Naive thymus-derived CD8-positive, alpha-beta T cell (primary cell): Measurements from ENCODE around the gene CTIF. TPM values are rescaled to one million over a fixed set of nuclear protein-coding genes. Genes with fewer than 3 reads are reported as not detected.

Experiments used
- ATAC-seq, 2 donors: fragments of 150-1000 bp; cut with Tn5 transposase in 1 of 2; sonication (Bioruptor Pico), chemical (Tn5 transposase) in 1 of 2; 1 replicate in 1 of 2; 2 replicates in 1 of 2; pipeline ENCODE4 v1.10.0; 2021; ENCODE audit warnings: mild to moderate bottlenecking in 2 of 2, moderate library complexity in 2 of 2
- POLR2A ChIA-PET: fragments of 350-600 bp; sonication (Branson Sonifier 250); formaldehyde crosslinking; loops from one replicate; lab custom pipeline; 2021; ENCODE audit warnings: antibody characterized with exemption; lab: Charles Lee
- DNase-seq, 10 donors: peaks; one replicate each; pipeline versions ENCODE4 v3.0.0 to v3.0.0-alpha.2; 2020 to 2022
- H3K27ac Mint-ChIP-seq, 10 donors: one replicate each; pipeline ENCODE4 v1.8.0; 2020 to 2022; ENCODE audit warnings: mild to moderate bottlenecking in 10 of 10, mixed read lengths in 10 of 10, moderate library complexity in 4 of 10, inconsistent platforms in 1 of 10
- H3K27me3 Mint-ChIP-seq, 5 donors: one replicate each; pipeline ENCODE4 v1.8.0; 2021 to 2022; ENCODE audit warnings: mixed read lengths in 5 of 5
- H3K36me3 Mint-ChIP-seq, 3 donors: one replicate each; pipeline ENCODE4 v1.8.0; 2020 to 2022; ENCODE audit warnings: mixed read lengths in 3 of 3, mild to moderate bottlenecking in 2 of 3, inconsistent platforms in 1 of 3
- H3K4me1 Mint-ChIP-seq, 4 donors: one replicate each; pipeline ENCODE4 v1.8.0; 2021 to 2022; ENCODE audit warnings: mixed read lengths in 4 of 4
- H3K4me3 Mint-ChIP-seq, 10 donors: one replicate each; pipeline ENCODE4 v1.8.0; 2020 to 2022; ENCODE audit warnings: mild to moderate bottlenecking in 10 of 10, mixed read lengths in 10 of 10, moderate library complexity in 6 of 10, inconsistent platforms in 1 of 10
- H3K9me3 Mint-ChIP-seq, 9 donors: one replicate each; pipeline ENCODE4 v1.8.0; 2020 to 2022; ENCODE audit warnings: mixed read lengths in 9 of 9, mild to moderate bottlenecking in 3 of 9, inconsistent platforms in 1 of 9, moderate library complexity in 1 of 9
- polyA plus RNA-seq, 3 donors: library from polyadenylated mRNA; unstranded; fragments of 300-500 nt; fragmentation: Illumina TruSeq; gene quantifications; one replicate each; pipeline ENCODE4 v1.2.3, GENCODE V29; 2021
- total RNA-seq, 8 experiments: library from RNA in 2 of 8; stranded (reverse) in 2 of 8; gene quantifications; one replicate each; pipeline ENCODE4 v1.2.3 and lab custom pipeline; 2021 to 2026

Gene CTIF
- total and polyA plus RNA-seq, 5 experiments from 2014 or later, result 0.06 to 3.4 (median 2.0) TPM; not detected in 2

DNA sequence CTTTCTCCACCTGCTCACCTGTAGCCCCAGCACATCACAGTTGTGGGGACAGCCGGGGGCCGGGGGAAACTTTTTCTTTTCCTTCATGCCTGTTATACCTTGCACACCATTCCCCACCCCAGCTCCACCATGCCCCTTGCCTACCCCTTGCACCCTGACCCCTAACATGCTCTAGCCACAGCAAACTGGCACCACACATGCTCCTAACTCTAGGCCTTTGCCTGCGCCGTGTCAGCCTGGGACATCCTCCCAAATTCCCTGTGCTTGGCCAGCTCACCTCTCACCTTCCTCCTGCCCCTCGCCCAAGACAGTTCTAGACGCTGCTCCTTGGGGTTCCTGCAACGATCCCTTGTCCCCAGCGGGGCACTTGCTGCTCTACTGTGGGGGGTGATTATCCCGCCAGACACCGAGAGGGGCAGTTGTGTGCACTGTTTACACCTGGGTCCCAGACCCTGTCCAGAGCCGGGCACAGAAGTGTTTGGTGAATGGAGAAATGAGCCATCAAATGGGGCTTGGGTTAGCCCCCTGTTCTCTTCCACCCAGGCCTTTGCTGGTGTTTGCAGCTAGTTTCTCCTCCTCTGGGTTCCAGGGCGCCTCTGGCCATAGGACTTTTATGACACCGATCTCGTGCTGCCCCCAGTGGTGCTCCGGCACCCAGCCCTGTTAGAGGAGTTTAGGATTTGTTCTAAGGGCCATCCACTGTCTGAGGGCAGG is 129.8 kb downstream of the CTIF start:
- Mint-ChIP-seq H3K27ac (peak overlapping the region in 1 of 10 donors; percentile 36), H3K9me3 (peaks cover 4 to 33% (median 14%) of the 10 kb centered on the region in 9 donors), H3K27me3 (peaks cover 0 to 19% (median 6%) of the 10 kb centered on the region in 5 donors), H3K4me1 (no peaks in the 10 kb centered on the region), H3K36me3 (peaks cover 0 to 22% (median 10%) of the 10 kb centered on the region in 3 donors), H3K4me3 (no peak overlapping the region)
- no peak for ATAC-seq
- POLR2A ChIA-PET, result no interaction called here
- peak in 1 of 10 donors; percentile 14 for DNase-seq

DNA sequence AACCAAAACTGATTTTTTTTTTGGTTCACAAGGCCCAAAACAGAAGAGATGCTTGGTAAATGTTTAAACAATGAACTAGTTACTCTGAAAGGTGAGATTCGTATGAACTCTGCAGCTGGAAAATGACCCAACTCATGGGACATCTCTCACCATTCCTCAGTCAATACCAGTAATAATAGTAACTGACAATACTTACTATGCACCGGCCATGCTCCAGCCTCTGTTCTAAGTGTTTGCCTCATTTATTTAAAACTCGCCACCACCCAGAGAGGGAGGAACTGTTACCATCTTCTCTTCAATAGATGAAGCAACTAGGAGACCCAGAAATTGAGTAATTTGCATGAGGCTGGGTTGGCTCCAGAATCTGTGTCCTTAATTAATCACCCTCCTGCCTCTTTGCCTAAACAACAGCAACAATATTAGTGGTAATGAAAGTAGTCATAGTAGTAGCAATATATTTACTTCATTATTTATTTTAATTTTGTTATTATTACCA is 130.4 kb downstream of the CTIF start:
- Mint-ChIP-seq H3K27me3 (peaks cover 0 to 16% (median 6%) of the 10 kb centered on the region in 5 donors), H3K36me3 (peaks cover 0 to 22% (median 10%) of the 10 kb centered on the region in 3 donors), H3K9me3 (peaks cover 4 to 33% (median 14%) of the 10 kb centered on the region in 9 donors), H3K27ac (no peak overlapping the region), H3K4me3 (no peak overlapping the region), H3K4me1 (peaks cover 0 to 4% (median 0%) of the 10 kb centered on the region in 4 donors)
- ATAC-seq (no peak), DNase-seq (peak in 1 of 10 donors; percentile 6)
- POLR2A ChIA-PET, result no interaction called here

DNA sequence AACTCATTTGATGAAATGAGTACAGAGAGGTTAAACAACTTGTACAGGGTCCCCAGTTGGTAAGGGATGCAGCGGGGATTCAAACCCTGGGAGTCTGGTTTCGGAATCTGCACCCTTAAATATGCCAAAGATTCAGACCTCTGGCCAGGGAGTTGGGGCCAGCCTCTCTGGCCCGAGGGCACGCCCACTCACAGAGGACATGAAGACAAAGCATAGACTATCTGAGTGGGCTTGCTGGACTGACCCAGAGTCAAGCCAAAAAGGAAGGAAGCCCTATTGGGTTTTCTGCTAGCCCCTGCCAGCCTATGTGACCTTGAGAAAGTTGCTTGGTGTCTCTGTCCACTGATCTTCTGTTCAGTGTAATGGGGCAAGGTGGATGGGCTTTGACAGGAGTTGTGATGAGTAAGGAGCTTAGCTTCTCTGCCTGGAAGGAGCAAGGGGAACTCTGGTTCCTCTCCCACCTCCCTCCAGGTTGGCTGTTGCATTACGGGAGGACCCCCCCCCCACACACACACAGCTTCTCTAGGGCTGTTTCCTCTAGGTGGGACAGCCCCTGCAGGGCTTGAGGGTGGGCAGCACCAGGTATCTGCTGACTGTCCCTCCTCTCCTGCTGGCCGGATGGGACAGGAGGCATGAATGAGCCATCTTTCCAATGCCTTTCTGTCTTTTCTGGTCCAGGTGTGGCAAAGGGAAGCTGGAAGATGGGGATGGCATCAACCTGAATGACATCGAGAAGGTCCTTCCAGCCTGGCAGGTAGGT is 131.3 kb downstream of the CTIF start:
- Mint-ChIP-seq H3K27ac (no peak overlapping the region), H3K4me1 (peaks cover 0 to 5% (median 0%) of the 10 kb centered on the region in 4 donors), H3K36me3 (peaks cover 0 to 22% (median 10%) of the 10 kb centered on the region in 3 donors), H3K27me3 (peaks cover 0 to 16% (median 6%) of the 10 kb centered on the region in 5 donors), H3K9me3 (peaks cover 4 to 32% (median 14%) of the 10 kb centered on the region in 9 donors), H3K4me3 (no peak overlapping the region)
- peak in 1 of 10 donors; percentile 51 for DNase-seq
- POLR2A ChIA-PET, result no interaction called here
- no peak for ATAC-seq

DNA sequence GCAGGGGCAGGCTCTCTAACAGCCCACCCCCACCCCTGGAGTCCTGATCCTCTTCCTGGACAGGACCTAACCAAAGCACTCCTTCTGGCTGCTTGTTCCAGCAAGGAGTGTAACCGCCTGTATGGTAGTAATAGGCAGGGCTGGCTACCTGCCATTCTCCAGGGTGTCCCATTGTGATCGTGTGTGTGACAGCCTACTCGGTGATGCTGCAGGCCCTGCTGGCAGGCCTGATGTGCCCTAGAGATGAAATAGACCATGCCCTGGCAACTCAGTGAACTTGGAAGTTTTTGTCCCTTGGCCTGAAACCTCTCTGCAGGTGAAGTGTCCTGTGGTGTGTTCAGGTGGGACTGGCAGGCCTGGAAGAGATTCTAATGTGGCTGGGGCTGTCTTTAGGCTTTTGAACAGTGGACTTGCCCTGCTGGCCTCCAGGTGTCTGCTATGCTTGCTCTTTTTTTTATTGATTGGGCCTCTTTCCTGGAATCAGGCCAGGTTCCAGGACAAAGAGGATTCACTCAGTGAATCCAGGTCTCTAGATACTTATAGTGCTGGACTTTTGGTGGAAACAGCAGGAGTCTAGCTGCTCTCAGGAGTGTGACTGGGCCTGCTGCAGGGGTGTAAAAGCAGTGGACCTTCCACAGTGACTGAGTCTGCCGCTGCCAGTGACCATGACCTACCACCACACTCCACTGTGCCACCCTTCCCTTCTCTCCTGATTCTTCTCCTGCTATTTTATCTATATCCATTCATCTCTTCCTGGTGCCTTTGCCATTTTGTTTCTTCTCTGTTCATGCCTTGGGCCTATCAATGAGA is 132.1 kb downstream of the CTIF start:
- Mint-ChIP-seq H3K9me3 (peaks cover 4 to 24% (median 10%) of the 10 kb centered on the region in 9 donors), H3K4me3 (no peak overlapping the region), H3K27ac (no peak overlapping the region), H3K27me3 (peaks cover 0 to 14% (median 2%) of the 10 kb centered on the region in 5 donors), H3K4me1 (peaks cover 0 to 5% (median 1%) of the 10 kb centered on the region in 4 donors), H3K36me3 (peaks cover 0 to 15% (median 10%) of the 10 kb centered on the region in 3 donors)
- POLR2A ChIA-PET, result no interaction called here
- DNase-seq, result peak in 1 of 10 donors; percentile 11
- ATAC-seq, result no peak

DNA sequence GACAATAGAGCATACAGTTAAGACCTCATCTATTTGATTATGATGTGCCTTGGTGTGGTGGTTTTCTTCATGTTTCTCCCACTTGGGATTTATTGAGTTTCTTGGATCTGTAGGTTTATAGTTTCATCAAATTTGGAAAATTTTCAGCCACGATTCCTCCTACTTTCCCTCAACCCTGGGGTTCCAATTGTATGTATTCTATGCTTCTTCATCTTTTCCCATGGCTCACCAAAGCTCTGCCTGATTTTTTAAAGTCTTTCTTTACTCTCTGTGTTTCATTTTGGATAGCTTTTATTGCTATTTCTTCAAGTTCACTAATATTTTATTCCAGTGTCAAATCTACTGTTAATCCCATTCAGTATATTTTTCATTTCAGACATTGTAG is 132.7 kb downstream of the CTIF start:
- POLR2A ChIA-PET, result no interaction called here
- peaks cover 0 to 10% (median 10%) of the 10 kb centered on the region in 3 donors for H3K36me3 Mint-ChIP-seq

DNA sequence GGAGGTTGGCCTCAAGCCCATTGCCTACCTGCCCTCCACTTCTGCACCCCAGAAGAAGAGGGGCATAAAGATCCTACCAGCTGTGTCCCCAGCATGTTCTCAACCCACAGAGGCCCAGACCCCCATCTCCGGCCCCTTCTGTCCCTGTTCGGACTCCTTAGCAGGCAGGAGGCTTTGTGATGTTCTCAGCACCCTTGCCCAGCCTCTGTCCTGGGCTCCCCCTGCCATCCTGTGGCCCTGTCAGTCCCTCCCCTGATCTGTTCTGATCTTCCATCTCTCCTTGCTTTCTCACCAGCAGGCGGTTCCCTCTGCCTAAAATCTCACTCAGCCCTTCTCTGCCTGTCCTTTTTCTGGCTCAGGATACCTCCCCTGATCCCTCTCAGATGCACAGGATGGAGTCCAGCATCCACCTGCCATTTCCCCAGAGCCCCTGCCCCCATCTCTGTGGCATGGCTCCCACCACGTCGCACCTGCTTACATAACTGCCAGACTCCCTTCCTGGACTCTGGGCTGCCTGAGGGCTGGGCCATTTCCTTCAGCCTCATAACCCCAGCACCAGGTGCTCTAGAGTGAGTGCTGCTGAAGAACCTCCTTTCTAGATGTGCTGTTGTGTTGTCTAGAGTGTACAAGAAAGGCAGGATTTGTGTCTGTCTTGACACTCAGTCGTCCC is 134.0 kb downstream of the CTIF start:
- peaks cover 0 to 7% (median 0%) of the 10 kb centered on the region in 5 donors for H3K27me3 Mint-ChIP-seq
- H3K9me3 Mint-ChIP-seq, result peaks cover 4 to 21% (median 10%) of the 10 kb centered on the region in 9 donors
- no peak overlapping the region for H3K4me3 Mint-ChIP-seq
- ATAC-seq, result no peak
- DNase-seq, result peak in 1 of 10 donors; percentile 47
- POLR2A ChIA-PET, result no interaction called here
- peaks cover 0 to 6% (median 2%) of the 10 kb centered on the region in 4 donors for H3K4me1 Mint-ChIP-seq
- peak overlapping the region in 1 of 10 donors; percentile 83 for H3K27ac Mint-ChIP-seq
- H3K36me3 Mint-ChIP-seq, result peaks cover 0 to 10% (median 9%) of the 10 kb centered on the region in 3 donors

More for the DNA sequence above, 132.7 kb downstream of the CTIF start:
- Mint-ChIP-seq H3K9me3 (peaks cover 4 to 21% (median 10%) of the 10 kb centered on the region in 9 donors), H3K4me3 (no peak overlapping the region), H3K27ac (no peak overlapping the region), H3K4me1 (peaks cover 0 to 5% (median 1%) of the 10 kb centered on the region in 4 donors), H3K27me3 (peaks cover 0 to 8% (median 0%) of the 10 kb centered on the region in 5 donors)
- DNase-seq, result no peak
- no peak for ATAC-seq

DNA sequence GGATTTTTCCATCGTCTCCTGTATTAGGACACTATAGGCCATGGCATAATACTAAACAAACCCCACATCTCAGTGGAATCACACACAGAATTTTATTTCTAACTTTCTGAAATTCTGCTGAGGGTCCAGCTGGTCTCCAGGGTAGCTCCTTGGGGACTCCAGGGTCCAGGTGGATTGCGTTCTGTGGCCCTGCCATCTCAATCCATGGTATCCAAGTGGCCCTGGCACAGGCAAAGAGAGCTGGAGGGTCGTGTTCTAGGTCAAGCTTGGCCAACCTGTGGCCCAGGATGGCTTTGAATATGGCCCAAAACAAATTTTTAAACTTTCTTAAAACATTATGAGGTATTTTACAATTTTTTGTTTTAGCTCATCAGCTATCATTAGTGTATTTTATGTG is 134.6 kb downstream of the CTIF start:
- DNase-seq, result no peak
- H3K27ac Mint-ChIP-seq, result no peak overlapping the region
- H3K36me3 Mint-ChIP-seq, result peaks cover 0 to 10% (median 9%) of the 10 kb centered on the region in 3 donors
- H3K9me3 Mint-ChIP-seq, result peaks cover 4 to 21% (median 10%) of the 10 kb centered on the region in 9 donors
- peaks cover 0 to 7% (median 0%) of the 10 kb centered on the region in 5 donors for H3K27me3 Mint-ChIP-seq
- H3K4me1 Mint-ChIP-seq, result peaks cover 0 to 6% (median 2%) of the 10 kb centered on the region in 4 donors
- ATAC-seq, result no peak
- H3K4me3 Mint-ChIP-seq, result no peak overlapping the region
- POLR2A ChIA-PET, result no interaction called here

DNA sequence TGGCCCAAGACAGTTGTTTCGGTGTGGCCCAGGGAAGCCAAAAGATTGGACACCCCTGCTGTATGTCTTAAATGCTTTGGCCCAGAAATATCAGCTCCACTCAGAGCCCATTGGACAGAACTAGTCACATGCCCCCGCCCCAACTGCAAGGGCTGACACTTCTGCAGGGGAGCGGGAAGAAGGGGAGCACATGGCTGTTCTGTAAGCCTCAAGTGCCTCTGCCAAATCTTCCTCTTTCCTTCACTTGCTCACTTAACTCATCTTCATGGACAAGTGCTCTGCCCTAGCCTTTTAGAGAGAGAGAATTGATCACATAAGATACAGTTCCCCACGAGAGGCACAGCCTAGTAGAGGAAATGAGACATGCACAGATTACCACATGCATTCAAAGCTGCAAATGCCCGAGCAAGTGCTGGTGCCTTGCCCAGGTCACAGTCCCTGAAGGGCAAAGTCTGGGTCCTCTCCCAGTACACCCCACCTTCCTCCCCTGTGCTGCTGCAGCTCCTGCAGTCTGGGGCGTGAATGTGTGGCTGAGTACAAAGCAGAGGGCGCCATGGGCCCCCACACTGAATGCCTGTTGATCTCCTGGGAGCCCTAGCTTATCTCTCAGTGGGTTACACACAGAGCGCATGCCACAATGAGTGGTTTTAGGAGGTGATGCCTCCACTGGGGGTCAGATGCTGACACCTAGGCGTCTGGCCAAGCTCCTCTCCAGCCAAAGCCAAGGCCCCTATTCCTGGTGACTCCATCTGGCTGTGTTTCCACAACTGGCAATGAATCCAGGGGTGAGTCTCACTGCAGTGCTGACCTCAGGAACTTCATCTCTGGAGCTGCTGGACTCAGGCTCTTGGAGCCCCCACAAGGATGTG is 135.3 kb downstream of the CTIF start:
- peaks cover 4 to 21% (median 10%) of the 10 kb centered on the region in 9 donors for H3K9me3 Mint-ChIP-seq
- peaks cover 0 to 6% (median 2%) of the 10 kb centered on the region in 4 donors for H3K4me1 Mint-ChIP-seq
- POLR2A ChIA-PET, result no interaction called here
- H3K27me3 Mint-ChIP-seq, result peaks cover 0 to 7% (median 0%) of the 10 kb centered on the region in 5 donors
- H3K36me3 Mint-ChIP-seq, result peaks cover 0 to 10% (median 9%) of the 10 kb centered on the region in 3 donors
- H3K4me3 Mint-ChIP-seq, result no peak overlapping the region
- DNase-seq (peak in 1 of 10 donors; percentile 38), ATAC-seq (no peak)
- H3K27ac Mint-ChIP-seq, result no peak overlapping the region

DNA sequence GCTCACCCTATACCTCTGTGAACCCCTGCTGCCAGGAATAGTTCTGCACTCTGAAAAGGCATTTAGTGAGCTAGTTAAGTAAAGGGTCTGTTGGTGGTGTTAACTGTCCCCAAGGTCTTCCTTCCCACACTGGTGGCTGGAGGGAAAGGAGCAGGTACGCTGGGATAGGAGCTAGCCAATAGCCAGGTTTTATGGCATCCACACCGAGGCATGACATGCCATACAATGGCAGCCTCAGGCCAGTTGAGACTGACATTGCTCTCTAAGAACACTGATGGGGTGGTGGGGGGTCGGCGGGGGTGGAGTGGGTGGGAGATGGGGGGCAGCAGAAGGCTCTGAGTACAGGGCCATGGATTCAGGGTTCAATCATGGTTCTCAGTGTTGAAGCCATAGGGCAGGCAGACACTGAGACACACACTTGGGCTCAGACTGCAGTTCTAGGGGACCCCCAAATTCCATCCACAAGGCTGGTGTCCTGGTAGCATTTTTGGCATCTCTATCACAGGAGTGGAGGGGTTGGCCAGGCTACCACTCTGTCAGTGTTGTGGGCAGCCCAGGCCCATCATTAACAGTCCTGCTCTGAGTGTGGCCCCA is 136.0 kb downstream of the CTIF start:
- Mint-ChIP-seq H3K9me3 (peaks cover 4 to 21% (median 10%) of the 10 kb centered on the region in 9 donors), H3K27ac (no peak overlapping the region), H3K4me1 (peaks cover 0 to 6% (median 2%) of the 10 kb centered on the region in 4 donors), H3K4me3 (no peak overlapping the region), H3K27me3 (peaks cover 0 to 7% (median 0%) of the 10 kb centered on the region in 5 donors), H3K36me3 (peaks cover 0 to 10% (median 9%) of the 10 kb centered on the region in 3 donors)
- ATAC-seq, result peak; percentile 9 to 16
- POLR2A ChIA-PET, result no interaction called here
- DNase-seq, result peak in 1 of 10 donors; percentile 48

DNA sequence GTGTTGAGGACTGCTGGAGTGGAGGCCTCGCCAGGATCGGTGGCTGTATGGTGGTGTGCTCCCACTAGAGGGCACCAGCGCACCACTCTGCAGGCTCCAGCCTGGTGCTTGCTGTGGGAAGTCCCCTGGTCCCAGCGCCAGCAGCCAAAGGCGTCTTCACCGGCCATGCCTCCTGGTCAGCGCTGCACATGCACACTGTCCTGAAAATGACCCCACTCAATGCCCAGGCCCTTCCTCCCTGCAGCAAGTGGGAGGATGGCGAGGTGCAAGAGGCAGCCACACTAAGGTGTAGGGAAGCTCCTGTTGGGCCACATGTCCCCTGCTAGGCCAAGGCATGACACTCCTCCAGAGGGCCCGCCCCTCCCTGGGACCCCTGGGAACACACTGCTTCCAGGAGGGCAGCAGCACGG is 136.5 kb downstream of the CTIF start:
- DNase-seq, result peak; percentile 61 to 85 (median 74)
- peak; percentile 93 to 97 for ATAC-seq
- Mint-ChIP-seq H3K27ac (no peak overlapping the region), H3K9me3 (peaks cover 4 to 21% (median 9%) of the 10 kb centered on the region in 9 donors), H3K4me1 (peaks cover 0 to 6% (median 2%) of the 10 kb centered on the region in 4 donors), H3K36me3 (peaks cover 0 to 10% (median 9%) of the 10 kb centered on the region in 3 donors), H3K4me3 (no peak overlapping the region), H3K27me3 (peaks cover 0 to 7% (median 0%) of the 10 kb centered on the region in 5 donors)
- POLR2A ChIA-PET, result no interaction called here
